NK-92 treated with Interleukin-12 subunit alpha and Interleukin-12 subunit beta, amount 100 ng/mL, for 24 hours (cell line): ENCODE results near the gene SEC14L1.

Experiments
- DNase-seq: peaks from one replicate; lab custom pipeline; 2025; lab: John Stamatoyannopoulos, UW

The SEC14L1 gene

GRCh38 chr17:77266213-77266612, 125.4 kb downstream of the SEC14L1 start:
- DNase-seq = no peak
